GM10266 (cell line): ENCODE data around the gene ANGPTL7.
"Not testable (repeated sequence)": the region's sequence is repeated elsewhere in the genome, so short reads cannot be mapped to it uniquely, and the experiment has no call there.

Experiments
- DNase-seq: peaks from one replicate; pipeline ENCODE4 v3.0.0; 2012; ENCODE audit errors: extremely low spot score
- TF ChIP-seq, protein P1 (sequence below): IDR thresholded peaks from 2 replicates; pipeline ENCODE4 v1.5.1; 2012; ENCODE audit warnings: mild to moderate bottlenecking, low read depth; ENCODE audit not compliant: control insufficient read depth, insufficient read depth; ENCODE audit errors: missing control alignments

ANGPTL7 gene

DNA sequence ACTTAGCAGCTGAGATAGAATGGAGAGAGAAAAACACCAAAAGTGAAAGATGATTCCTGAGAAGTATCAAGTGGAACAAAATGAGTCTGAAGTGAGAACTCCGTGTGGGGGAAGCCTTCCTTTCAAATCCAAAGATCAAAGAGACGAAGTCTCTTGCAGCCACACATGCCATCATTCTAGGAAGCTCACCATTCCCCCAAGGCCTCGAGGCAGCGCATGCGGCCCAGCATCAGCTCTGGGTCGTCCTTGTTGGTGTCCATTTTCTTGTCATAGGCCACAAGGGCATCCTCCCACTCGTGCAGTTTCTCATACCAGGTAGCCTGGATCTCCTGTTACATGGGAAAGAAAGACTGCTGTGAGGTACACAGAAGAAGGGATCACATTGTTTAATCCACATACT is 32.2 kb upstream of the ANGPTL7 start:
- TF ChIP-seq, protein P1, sequence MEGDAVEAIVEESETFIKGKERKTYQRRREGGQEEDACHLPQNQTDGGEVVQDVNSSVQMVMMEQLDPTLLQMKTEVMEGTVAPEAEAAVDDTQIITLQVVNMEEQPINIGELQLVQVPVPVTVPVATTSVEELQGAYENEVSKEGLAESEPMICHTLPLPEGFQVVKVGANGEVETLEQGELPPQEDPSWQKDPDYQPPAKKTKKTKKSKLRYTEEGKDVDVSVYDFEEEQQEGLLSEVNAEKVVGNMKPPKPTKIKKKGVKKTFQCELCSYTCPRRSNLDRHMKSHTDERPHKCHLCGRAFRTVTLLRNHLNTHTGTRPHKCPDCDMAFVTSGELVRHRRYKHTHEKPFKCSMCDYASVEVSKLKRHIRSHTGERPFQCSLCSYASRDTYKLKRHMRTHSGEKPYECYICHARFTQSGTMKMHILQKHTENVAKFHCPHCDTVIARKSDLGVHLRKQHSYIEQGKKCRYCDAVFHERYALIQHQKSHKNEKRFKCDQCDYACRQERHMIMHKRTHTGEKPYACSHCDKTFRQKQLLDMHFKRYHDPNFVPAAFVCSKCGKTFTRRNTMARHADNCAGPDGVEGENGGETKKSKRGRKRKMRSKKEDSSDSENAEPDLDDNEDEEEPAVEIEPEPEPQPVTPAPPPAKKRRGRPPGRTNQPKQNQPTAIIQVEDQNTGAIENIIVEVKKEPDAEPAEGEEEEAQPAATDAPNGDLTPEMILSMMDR: no peak
- DNase-seq: no peak

DNA sequence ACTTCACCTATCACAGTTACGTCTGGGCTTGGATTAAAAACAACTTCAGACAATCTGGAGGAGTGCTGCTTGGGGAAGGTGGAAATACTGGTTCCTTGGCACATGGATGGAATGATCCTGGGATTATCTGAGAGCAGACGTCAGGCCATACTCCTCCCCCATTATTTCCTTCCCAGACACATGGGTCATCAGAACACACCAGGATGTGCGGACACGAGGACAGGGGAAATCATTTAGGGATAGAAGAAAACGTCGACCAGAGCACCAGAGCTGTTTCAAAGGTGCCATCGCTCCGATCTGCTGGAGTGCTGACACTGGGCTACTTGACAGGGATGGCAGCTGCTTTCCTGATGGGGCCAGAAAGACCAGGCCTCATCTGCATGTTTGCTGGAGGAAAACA is 31.8 kb upstream of the ANGPTL7 start:
- DNase-seq: no peak
- TF ChIP-seq, protein P1: no peak

DNA sequence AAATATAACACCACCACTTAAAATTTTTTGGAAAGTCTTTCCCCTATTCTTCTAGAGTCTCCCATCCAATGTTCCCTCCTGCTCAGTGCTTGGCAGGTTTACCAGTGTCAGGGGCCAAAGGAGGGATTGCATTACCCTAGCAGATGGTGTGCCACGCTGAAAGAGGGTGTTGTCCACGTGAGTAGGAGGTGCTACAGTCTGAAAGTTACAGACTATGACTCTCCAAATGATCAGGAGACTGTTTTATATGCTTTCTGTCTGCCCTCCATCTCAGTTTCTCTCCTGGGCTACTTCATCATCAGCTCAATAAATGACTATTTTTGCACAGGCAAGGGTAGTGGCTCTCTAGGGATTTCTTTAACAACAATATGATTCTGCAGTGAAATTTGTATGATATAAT is 31.3 kb upstream of the ANGPTL7 start:
- no peak for DNase-seq
- TF ChIP-seq, protein P1: no peak

GRCh38 chr1:11158291-11158690 is 30.9 kb upstream of the ANGPTL7 start:
- TF ChIP-seq, protein P1: no peak
- no peak for DNase-seq

DNA sequence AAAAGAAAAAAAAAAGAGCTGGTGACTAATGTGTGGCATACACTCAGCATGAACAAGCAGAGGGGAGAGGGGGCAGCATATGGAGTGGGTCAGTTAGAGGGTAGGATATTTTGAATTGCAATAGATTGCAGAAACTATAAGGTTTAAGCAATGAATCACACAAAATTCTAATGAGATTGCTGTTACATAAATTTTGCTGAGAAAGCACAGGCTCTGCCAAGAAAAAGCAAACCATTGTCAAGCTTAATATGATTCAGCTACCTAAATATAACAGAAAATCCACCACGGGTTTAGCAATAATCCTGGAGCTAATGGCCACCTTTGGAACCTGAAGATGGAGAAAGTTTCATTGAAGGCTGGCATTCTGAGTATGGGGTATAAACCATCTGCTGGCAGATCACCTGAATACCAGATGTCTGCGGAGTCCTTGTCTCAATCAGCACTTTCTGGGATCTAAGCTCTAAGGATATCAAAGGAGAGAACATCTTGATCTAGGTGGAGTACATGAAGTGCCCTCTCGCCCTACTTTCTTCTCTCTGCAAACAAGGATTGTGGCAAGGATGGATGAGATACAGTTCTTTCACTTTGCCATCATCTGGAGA is 30.3 kb upstream of the ANGPTL7 start:
- TF ChIP-seq, protein P1: no peak
- DNase-seq: no peak

GRCh38 chr1:11162752-11163151 is 26.4 kb upstream of the ANGPTL7 start:
- not testable (repeated sequence) for DNase-seq

- DNase-seq: not testable (repeated sequence)
These were observed 22.4 kb upstream of the ANGPTL7 start for GRCh38 chr1:11166744-11167143.

DNA sequence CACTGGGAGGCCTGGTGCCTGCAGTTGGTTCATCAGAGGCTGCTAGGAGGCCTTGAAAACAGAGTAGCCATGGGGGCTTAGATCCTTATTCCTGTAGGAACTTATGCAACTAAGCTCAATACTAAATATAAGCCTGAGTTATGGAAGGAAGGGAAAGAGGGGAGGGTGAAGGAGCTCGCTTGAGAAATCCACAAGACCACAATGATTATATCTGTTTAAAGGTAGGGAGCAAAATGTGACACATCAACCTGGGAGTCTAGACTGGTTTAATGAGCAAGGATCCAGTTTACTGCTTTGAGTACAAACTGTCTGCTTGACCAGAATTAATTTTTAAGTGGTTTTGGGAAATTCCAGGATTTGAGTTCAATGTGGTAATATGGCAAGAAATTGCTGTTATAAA is 20.4 kb upstream of the ANGPTL7 start:
- TF ChIP-seq, protein P1: no peak
- no peak for DNase-seq

GRCh38 chr1:11169202-11169601 is 20.0 kb upstream of the ANGPTL7 start:
- DNase-seq: no peak
- TF ChIP-seq, protein P1: no peak
